ENCODE results near the gene ELFN1. TPM values are rescaled to one million over a fixed set of nuclear protein-coding genes. Genes with fewer than 3 reads are reported as not detected.

Gene ELFN1
- total and polyA plus RNA-seq, 9 of the 15 experiments (the other 6 are each of a cell fraction or from before 2014, with no cell fraction given), result 0.04 to 0.64 (median 0.18) TPM; not detected in 2

- no peak for DNase-seq (ENCODE audit: extremely low read depth in 1 of 4, low spot score in 3 of 4)
- no peaks in the 10 kb centered on the region for H3K79me2 ChIP-seq (ENCODE audit: control insufficient read depth, insufficient read depth, low read length)
- no peak overlapping the region for H3K27ac ChIP-seq (ENCODE audit: extremely low read depth, low read depth, low read length)
- ChIA-PET POLR2A (interaction anchor here (0.6 to 0.9 kb wide), 2 partner anchors 55 to 95 kb away, joined by 3 read pairs; no protein-coding TSS in a partner anchor), CTCF (ENCODE audit: low intra/inter-chr PET ratio) (no interaction called here)
- H3K9me3 ChIP-seq (replicated peaks; ENCODE audit: control insufficient read depth, insufficient read depth, low read depth, low read length), result peaks cover 4% of the 10 kb centered on the region
- intact Hi-C loops (cut with micrococcal nuclease), result loop anchor here (10.0 kb wide), 1 partner anchor 59 kb away; no protein-coding TSS in a partner anchor
- no peak overlapping the region for H3K9ac ChIP-seq (ENCODE audit: insufficient read depth in 1 of 2, low read depth in 2 of 2, low read length in 2 of 2)
- no peaks in the 10 kb centered on the region for H3K36me3 ChIP-seq (ENCODE audit: control insufficient read depth, insufficient read depth, low read length)
- H4K20me1 ChIP-seq (replicated peaks; ENCODE audit: control insufficient read depth, insufficient read depth, low read length), result no peaks in the 10 kb centered on the region
- H3K4me3 ChIP-seq, result no peak overlapping the region
- no peak for ATAC-seq
- BruUV-seq (replicated peaks), result no TSS peak
- in situ Hi-C loops (cut with MboI), result no loop called here
- 5% methylated on average over 8 of the region's 8 CpGs for WGBS (ENCODE audit: insufficient coverage, low coverage, missing lambda C conversion rate)
- FAIRE-seq, result no peak
- TF ChIP-seq EGR1 (conservative IDR thresholded peaks at IDR 0.05) (no peak), JUND (IDR thresholded peaks at IDR 0.05; ENCODE audit: borderline replicate concordance, low read depth, low read length) (no peak), JUND (tag; IDR thresholded peaks at IDR 0.05; ENCODE audit: borderline replicate concordance, low read depth, low read length) (no peak), THRB (CRISPR knock-in tag; conservative IDR thresholded peaks at IDR 0.05) (no peak), AFF4 (CRISPR knock-in tag; IDR thresholded peaks at IDR 0.05) (no peak), CCAR2 (IDR thresholded peaks at IDR 0.05; ENCODE audit: low read depth, low read length) (no peak), ZNF384 (IDR thresholded peaks at IDR 0.05; ENCODE audit: low read depth, low read length) (no peak), EZH2 (IDR thresholded peaks at IDR 0.05; ENCODE audit: borderline replicate concordance, low read depth, low read length) (no peak), ID3 (CRISPR knock-in tag; IDR thresholded peaks at IDR 0.05) (no peak), ID3 (tag; IDR thresholded peaks at IDR 0.05) (no peak), PHF8 (IDR thresholded peaks at IDR 0.05; ENCODE audit: borderline replicate concordance, low read length) (no peak), NUFIP1 (IDR thresholded peaks at IDR 0.05; ENCODE audit: partially characterized antibody) (no peak), E2F3 (CRISPR knock-in tag; IDR thresholded peaks at IDR 0.05) (no peak), SMARCC2 (IDR thresholded peaks at IDR 0.05; ENCODE audit: low read depth) (no peak), ZNF408 (CRISPR knock-in tag; IDR thresholded peaks at IDR 0.05; ENCODE audit: low read depth) (no peak), KLF16 (IDR thresholded peaks at IDR 0.05) (no peak), PTRF (tag; IDR thresholded peaks at IDR 0.05) (no peak), ZC3H8 (IDR thresholded peaks at IDR 0.05) (no peak)
- H3K4me1 ChIP-seq (replicated peaks in 1 of 2; ENCODE audit: control insufficient read depth in 2 of 2, insufficient read depth in 2 of 2, low read length in 2 of 2), result peaks cover 0 to 17% of the 10 kb centered on the region in 2 experiments; a peak in 1 of 5 replicates
- no peak overlapping the region for H2AFZ ChIP-seq (ENCODE audit: low read depth, low read length)
- no peak overlapping the region for H3K4me2 ChIP-seq (ENCODE audit: insufficient read depth, low read length)
- H3K27me3 ChIP-seq (ENCODE audit: control insufficient read depth in 2 of 2, insufficient read depth in 2 of 2, low read length in 2 of 2), result peaks cover 8 to 52% of the 10 kb centered on the region in 2 experiments; a peak in 4 of 5 replicates
- H3K9me1 ChIP-seq (ENCODE audit: control insufficient read depth, insufficient read depth, low read length), result no peaks in the 10 kb centered on the region
These were observed 33.4 kb downstream of the ELFN1 start for GRCh38 chr7:1703441-1703840.
